ENCODE measurements around the gene PLVAP.

PLVAP gene

GRCh38 chr19:17376935-17377600 lies at the start of gene PLVAP:
Gene PLVAP (minus strand): TSS chr19:17377342. CDS start chr19:17377288, 54 bp downstream.
- DNase-seq, result no peak

GRCh38 chr19:17424743-17425365 lies 47.7 kb upstream of the PLVAP start:
- DNase-seq, result no peak

DNA sequence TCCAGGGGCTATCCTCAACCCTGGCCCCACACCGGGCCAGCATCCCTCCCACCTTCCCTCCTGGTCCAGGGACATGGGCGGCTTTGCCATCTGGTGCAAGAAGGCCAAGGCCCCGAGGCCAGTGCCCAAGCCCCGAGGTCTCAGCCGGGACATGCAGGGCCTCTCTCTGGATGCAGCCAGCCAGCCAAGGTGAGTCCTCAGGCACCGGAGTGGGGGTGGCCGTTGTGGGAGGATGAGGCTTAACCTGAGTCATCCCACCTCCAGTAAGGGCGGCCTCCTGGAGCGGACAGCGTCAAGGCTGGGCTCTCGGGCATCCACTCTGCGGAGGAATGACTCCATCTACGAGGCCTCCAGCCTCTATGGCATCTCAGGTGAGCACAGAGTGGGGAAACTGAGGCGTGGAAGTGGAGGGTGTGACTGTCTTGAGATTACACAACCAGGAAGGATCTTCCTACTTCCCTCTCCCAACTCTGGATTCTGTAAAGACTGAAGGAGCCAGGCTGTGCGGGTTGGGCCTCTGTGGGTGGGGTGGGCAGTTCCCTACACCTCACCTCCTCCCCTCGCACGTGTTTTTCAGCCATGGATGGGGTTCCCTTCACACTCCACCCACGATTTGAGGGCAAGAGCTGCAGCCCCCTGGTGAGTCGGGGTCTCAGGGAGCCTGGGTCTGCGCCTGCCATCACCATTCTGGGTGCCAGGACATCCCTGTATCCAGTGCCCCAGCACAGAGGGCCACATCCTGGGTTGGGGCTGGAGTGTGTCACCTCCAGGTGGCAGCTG lies 46.5 kb upstream of the PLVAP start:
- no peak for DNase-seq

DNA sequence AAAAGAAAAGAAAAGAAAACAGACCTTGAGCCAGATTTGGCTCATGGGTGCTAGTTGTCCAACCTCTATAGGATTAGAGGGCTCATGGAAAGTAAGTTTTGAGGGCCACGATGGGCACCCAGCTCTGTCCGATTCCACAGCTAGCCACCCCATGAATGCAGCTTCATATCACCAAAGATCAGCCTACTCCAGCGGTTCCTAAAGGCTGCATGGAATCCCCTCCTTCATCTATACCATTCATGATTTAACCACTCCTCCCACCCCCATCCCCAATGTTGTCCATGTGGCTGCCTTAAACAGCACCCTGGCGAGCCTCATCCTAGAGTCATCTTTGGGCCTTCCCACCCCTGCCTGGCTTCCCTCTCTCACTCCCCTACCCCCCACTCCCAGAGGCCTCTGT lies 44.8 kb upstream of the PLVAP start:
- DNase-seq, result no peak

GRCh38 chr19:17420475-17420924 lies 43.4 kb upstream of the PLVAP start:
- DNase-seq, result no peak

DNA sequence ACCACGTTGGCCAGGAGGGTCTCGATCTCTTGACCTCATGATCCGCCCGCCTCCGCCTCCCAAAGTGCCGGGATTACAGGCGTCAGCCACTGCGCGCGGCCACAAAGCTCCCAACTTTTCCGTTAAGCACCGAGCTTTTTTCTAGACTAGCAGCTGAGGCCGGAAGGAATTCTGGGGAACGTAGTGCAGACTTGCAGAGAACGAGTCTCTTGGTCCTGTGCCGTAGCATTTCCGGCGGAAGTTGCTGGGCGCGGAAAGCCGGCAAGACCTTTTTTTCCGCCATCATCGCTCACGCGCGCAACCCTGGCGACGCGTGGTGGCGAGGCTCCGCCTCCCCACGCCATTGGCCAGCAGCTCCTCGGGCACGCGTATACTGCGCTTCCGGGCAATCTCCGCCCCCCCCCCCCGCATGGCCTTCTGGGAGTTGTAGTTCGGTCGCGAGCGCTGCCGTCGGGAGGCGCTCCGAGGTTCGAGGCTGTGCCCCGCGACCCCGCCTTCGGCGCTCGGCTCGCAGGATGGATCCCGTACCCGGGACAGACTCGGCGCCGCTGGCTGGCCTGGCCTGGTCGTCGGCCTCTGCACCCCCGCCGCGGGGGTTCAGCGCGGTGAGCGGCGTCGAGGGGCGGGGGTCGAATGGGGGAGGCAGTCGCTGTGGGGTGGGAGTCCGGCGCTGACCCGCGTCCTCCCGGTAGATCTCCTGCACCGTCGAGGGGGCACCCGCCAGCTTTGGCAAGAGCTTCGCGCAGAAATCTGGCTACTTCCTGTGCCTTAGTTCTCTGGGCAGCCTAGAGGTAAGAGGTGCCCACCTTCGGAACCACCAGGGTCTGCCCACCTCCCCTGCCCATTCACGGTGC lies 42.7 kb upstream of the PLVAP start, which contains the start of gene MVB12A:
MVB12A (plus strand) TSS at position 427 of the 854 bp plus-strand sequence; CDS start at position 516, 89 bp downstream.
- peak; percentile 99 for DNase-seq

DNA sequence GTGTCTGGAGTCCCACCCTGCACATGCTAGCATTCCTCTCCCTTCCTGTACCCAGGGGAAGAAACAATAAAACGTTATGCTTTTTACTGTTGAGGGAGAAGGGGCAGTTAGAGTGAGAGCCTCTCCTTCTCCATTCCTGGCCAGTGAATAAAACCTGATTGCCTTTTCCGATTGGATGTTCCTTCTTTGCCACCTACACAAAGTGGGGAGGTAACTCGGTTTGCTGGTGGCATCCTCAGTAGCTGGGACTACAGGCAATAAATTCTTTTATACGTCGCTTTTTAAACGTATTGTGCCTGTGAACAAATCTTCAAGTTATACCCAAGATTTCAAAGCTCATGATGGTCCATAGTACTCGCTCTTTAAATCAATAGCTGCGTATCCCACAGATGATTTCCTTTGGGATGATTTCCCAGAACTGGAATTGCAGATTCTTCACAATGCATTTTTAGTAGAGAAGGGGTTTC lies 42.0 kb upstream of the PLVAP start:
- no peak for DNase-seq

GRCh38 chr19:17418710-17419109 lies 41.6 kb upstream of the PLVAP start:
- DNase-seq, result no peak

GRCh38 chr19:17415121-17415520 lies 38.0 kb upstream of the PLVAP start:
- no peak for DNase-seq

DNA sequence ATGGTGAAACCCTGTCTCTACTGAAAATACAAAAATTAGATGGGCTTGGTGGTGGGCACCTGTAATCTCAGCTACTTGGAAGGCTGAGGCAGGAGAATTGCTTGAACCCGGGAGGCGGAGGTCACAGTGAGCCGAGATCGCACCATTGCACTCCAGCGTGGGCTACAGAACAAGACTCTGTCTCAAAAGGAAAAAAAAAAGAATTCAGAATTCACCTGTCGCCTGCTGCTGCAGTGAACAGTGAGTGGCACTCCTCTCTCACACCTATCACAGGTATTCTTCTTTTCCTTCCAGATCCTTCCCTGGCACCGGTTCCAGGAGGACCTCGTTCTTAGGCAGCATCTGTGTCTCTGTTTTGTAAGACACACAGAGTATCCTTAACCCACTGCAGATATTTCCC lies 37.0 kb upstream of the PLVAP start:
- DNase-seq, result no peak

DNA sequence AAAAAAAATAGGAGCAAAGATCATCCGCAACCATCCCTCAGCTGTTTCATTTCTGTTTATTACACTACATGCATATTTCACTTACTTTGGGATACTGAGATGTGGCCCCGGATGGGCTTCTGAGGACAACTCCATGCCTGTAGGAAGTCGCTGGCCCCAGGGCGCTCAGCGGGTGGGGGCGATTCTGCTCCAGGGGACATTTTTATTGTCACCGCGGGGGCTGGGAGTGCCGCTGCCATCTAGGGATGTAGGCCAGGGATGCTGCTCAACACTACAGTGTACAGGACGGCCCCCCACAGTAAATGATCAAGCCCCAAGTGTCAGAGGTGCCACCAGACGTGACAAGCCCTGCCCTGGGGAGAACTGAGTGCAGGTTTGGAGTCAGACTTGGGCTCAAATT lies 34.7 kb upstream of the PLVAP start:
- peak; percentile 74 for DNase-seq

DNA sequence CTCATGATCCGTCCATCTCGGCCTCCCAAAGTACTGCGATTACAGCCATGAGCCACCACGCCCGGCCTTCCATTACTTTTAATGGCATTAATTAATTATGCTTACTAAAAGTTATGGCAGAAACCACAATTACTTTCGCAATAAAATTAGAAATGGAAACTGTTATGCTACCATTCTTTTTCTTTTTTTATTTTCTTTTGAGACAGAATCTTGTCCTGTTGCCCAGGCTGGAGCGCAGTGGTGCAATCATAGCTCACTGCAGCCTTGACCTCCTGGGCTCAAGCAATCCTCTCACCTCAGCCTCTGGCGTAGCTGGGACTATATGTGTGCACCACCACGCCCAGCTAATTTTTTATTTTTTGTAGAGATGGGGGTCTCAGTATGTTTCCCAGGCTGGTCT lies 32.8 kb upstream of the PLVAP start:
- DNase-seq, result no peak

- no peak for DNase-seq
Measured at GRCh38 chr19:17406887-17407196, 29.7 kb upstream of the PLVAP start.

GRCh38 chr19:17406046-17406886 lies 29.1 kb upstream of the PLVAP start:
- DNase-seq, result no peak

- DNase-seq, result no peak
Measured at GRCh38 chr19:17405250-17406045, 28.3 kb upstream of the PLVAP start, which contains the start of gene BST2. Gene BST2 (minus strand): TSS chr19:17405630. CDS start chr19:17405575, 55 bp downstream.

DNA sequence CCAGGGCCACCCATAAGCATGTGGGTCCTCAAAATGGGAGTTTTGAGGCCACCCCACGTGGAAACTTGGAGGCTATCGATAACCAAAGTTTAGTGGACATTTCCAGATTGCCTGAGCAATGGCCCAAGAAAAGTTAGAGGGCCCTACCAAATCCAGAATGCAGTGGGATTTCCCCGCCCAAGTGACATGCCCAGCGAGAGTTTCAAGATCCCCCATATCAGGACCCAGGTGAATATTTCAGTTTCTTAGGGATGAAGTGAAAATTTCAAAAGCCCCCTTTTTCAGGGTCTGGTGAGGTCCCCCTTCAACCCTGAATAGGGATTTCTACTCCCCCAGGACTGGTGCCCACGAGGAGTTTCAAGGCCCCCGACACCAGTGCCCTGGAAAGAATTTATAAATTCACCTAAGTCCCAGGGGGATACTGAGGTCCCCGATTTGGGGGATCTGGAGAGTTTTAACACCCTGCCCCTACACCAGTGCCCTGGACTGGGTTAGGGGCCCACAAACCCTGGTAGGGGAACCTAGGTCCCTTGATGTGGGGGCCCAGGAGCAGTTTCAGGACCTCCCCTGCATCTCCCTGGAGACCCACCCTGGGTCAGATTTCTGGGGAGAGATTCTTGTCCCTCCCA lies 27.6 kb upstream of the PLVAP start:
- no peak for DNase-seq

DNA sequence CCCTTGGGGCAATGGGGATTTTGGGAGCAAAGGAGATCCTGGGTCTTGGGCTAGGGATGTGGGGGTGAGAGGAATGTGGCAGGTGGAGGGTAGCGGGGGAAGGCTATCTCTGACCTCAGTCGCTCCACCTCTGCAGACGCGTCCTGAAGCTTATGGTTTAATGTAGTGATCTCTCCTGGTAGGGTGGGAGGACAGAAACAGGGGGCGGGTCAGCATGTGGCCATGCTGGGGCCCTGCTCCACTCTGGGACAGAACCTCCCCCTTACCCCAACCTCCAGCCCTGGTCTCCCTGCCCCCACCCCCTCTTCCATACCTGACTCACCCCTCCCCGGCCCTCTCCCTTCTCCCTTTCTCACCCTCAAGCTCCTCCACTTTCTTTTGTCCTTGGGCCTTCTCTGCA lies 26.9 kb upstream of the PLVAP start:
- DNase-seq, result no peak

- DNase-seq, result peak; percentile 57
Measured at GRCh38 chr19:17402982-17403855, 26.1 kb upstream of the PLVAP start.

- DNase-seq, result no peak
Measured at GRCh38 chr19:17401628-17402027, 24.5 kb upstream of the PLVAP start.
